ENCODE results near the gene TSR1. TPM values are rescaled to one million over a fixed set of nuclear protein-coding genes. Genes with fewer than 3 reads are reported as not detected.

The TSR1 gene
- total RNA-seq, 4 donors from 2014 or later = 16.8 to 56.4 (median 29.3) TPM

DNA sequence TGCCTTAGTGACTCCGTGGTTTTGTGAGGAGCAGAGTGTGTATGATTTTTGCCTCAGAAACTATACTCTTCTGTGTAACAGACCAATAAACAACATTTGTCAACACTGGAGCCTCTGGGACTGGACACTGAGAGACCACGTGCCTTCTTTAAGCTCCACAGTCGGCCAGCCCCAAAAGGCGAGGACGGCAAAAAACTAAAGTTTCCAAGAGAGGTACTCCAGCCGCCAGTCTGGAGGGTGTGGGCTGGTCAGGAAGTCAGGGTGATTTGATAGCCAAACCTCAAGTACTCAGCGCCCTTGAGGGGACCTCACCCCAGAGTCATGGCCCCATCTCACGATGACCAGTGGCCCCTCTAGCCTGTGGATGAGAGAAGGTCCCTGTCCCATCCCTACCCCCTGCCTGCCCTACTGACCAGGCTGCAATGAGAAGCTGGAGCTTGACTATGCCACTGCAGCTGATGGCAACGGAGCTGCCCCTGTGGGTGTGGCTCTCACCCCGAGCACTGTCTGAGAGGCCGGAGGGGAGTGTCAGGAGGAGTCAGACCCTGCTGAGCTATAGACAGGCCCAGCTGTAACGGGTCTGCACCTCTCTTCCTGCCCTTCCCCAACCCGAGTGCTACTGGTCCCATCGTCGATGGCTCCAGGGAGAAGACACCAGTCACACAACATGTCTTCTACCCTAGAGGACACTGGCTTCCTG is 44.8 kb upstream of the TSR1 start:
- no peak overlapping the region for H3K4me3 ChIP-seq (replicated peaks in 1 of 3)
- TF ChIP-seq, protein P1, sequence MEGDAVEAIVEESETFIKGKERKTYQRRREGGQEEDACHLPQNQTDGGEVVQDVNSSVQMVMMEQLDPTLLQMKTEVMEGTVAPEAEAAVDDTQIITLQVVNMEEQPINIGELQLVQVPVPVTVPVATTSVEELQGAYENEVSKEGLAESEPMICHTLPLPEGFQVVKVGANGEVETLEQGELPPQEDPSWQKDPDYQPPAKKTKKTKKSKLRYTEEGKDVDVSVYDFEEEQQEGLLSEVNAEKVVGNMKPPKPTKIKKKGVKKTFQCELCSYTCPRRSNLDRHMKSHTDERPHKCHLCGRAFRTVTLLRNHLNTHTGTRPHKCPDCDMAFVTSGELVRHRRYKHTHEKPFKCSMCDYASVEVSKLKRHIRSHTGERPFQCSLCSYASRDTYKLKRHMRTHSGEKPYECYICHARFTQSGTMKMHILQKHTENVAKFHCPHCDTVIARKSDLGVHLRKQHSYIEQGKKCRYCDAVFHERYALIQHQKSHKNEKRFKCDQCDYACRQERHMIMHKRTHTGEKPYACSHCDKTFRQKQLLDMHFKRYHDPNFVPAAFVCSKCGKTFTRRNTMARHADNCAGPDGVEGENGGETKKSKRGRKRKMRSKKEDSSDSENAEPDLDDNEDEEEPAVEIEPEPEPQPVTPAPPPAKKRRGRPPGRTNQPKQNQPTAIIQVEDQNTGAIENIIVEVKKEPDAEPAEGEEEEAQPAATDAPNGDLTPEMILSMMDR (IDR thresholded peaks at IDR 0.05) = no peak
- no peak for TF ChIP-seq POLR2A (IDR thresholded peaks at IDR 0.05)
- no peak for DNase-seq
- no peaks in the 10 kb centered on the region for H3K9me3 ChIP-seq
- WGBS, 2 donors = 78 to 80% methylated on average over 9 to 13 of the region's 15 CpGs
- H3K27ac ChIP-seq = no peak overlapping the region
- H3K36me3 ChIP-seq = peaks cover 0 to 7% of the 10 kb centered on the region in 2 donors
- intact Hi-C loops (cut with DNase I) = no loop called here
- no peaks in the 10 kb centered on the region for H3K27me3 ChIP-seq
- H3K4me1 ChIP-seq = peaks cover 14 to 21% of the 10 kb centered on the region in 2 donors

- WGBS, 2 donors = 83 to 86% methylated on average over 14 to 15 of the region's 16 CpGs
- peaks cover 7 to 13% of the 10 kb centered on the region in 2 donors for H3K4me1 ChIP-seq
- no peak for DNase-seq
- H3K27ac ChIP-seq = no peak overlapping the region
- H3K27me3 ChIP-seq = no peaks in the 10 kb centered on the region
- H3K36me3 ChIP-seq = peaks cover 0 to 14% of the 10 kb centered on the region in 2 donors
- H3K9me3 ChIP-seq = no peaks in the 10 kb centered on the region
- TF ChIP-seq, protein P1 (IDR thresholded peaks at IDR 0.05) = no peak
- no peak for TF ChIP-seq POLR2A (IDR thresholded peaks at IDR 0.05)
- H3K4me3 ChIP-seq (replicated peaks in 1 of 3) = no peak overlapping the region
- intact Hi-C loops (cut with DNase I) = no loop called here
Measured at GRCh38 chr17:2380226-2380922, 44.1 kb upstream of the TSR1 start.

GRCh38 chr17:2379489-2380225 is 43.4 kb upstream of the TSR1 start:
- TF ChIP-seq POLR2A (IDR thresholded peaks at IDR 0.05) = no peak
- TF ChIP-seq, protein P1 (IDR thresholded peaks at IDR 0.05) = no peak
- 88 to 92% methylated on average over 11 to 14 of the region's 25 CpGs for WGBS, 2 donors
- Histone ChIP-seq H3K36me3 (peaks cover 0 to 14% of the 10 kb centered on the region in 2 donors), H3K4me1 (peaks cover 6 to 12% of the 10 kb centered on the region in 2 donors), H3K4me3 (replicated peaks in 1 of 3) (no peak overlapping the region), H3K9me3 (no peaks in the 10 kb centered on the region), H3K27ac (no peak overlapping the region), H3K27me3 (no peaks in the 10 kb centered on the region)
- DNase-seq = no peak
- intact Hi-C loops (cut with DNase I) = loop anchor here (5.0 kb wide), 1 partner anchor 52 kb away; no protein-coding TSS in a partner anchor

GRCh38 chr17:2378905-2379304 is 42.6 kb upstream of the TSR1 start:
- intact Hi-C loops (cut with DNase I) = loop anchor here (5.0 kb wide), 1 partner anchor 52 kb away; no protein-coding TSS in a partner anchor
- no peak for DNase-seq
- WGBS, 2 donors = 81 to 87% methylated on average over 6 to 11 of the region's 11 CpGs
- Histone ChIP-seq H3K36me3 (peaks cover 0 to 14% of the 10 kb centered on the region in 2 donors), H3K9me3 (no peaks in the 10 kb centered on the region), H3K27me3 (no peaks in the 10 kb centered on the region), H3K4me3 (replicated peaks in 1 of 3) (no peak overlapping the region), H3K4me1 (peaks cover 6 to 12% of the 10 kb centered on the region in 2 donors), H3K27ac (peak overlapping the region in 1 of 3 donors; percentile 38)
- TF ChIP-seq, protein P1 (IDR thresholded peaks at IDR 0.05) = no peak
- TF ChIP-seq POLR2A (IDR thresholded peaks at IDR 0.05) = no peak

Data from thyroid gland (tissue), 4 donors.